ENCODE data around the gene ARIH1.

DNA sequence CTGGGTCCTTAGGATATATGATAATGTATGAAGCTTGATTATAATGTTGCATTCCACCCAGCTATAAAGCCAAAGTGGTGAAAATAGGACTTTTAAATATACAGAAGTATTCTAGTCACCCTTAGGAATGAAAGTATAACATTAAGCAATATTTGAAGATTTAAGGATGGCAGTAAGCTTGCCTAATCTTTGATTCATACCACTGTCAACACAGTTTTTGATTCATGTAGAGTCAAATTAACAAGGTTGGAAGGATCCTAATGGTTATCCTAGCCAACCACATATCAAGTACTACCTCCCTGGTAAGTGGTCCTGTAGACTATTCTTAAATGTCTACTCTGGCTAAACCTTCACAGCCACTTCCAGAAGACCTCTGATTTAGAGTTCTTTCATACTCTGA is 18.6 kb downstream of the ARIH1 start:
- TF ChIP-seq CTCF (IDR thresholded peaks at IDR 0.05) (no peak), EZH2 (IDR thresholded peaks at IDR 0.05; ENCODE audit: borderline replicate concordance, insufficient read depth, low read depth, low read length, poor library complexity, severe bottlenecking) (no peak)

Data from B cell (primary cell).